Trophoblast cell (in vitro differentiated cells and primary cell): ENCODE results near the gene ZNF586.
A peak's percentile ranks its signal among the peaks of the same experiment; 100 is the strongest.

Source experiments
- DNase-seq, 2 donors: peaks; one replicate each; pipeline ENCODE4 v3.0.0-alpha.2; 2016
- H2AFZ ChIP-seq: 2 replicates; pipeline ENCODE4 v1.6.1; 2013; ENCODE audit warnings: low read length, moderate library complexity, mild to moderate bottlenecking; ENCODE audit not compliant: insufficient read depth, poor library complexity
- H2AK5ac ChIP-seq: 2 replicates; pipeline ENCODE4 v1.6.1; 2013; ENCODE audit warnings: mild to moderate bottlenecking, low read length
- H2BK120ac ChIP-seq: 2 replicates; pipeline ENCODE4 v1.6.1; 2013; ENCODE audit warnings: low read length, mild to moderate bottlenecking, moderate library complexity; ENCODE audit not compliant: insufficient read depth, poor library complexity
- H2BK12ac ChIP-seq: 2 replicates; pipeline ENCODE4 v1.6.1; 2013; ENCODE audit warnings: mild to moderate bottlenecking, low read length, moderate library complexity
- H2BK5ac ChIP-seq: 2 replicates; pipeline ENCODE4 v1.6.1; 2013; ENCODE audit warnings: low read length, low read depth, moderate library complexity, mild to moderate bottlenecking; ENCODE audit not compliant: poor library complexity
- H3K14ac ChIP-seq: 2 replicates; pipeline ENCODE4 v1.6.1; 2013; ENCODE audit warnings: mild to moderate bottlenecking, low read length
- H3K18ac ChIP-seq: 2 replicates; pipeline ENCODE4 v1.6.1; 2013; ENCODE audit warnings: mild to moderate bottlenecking, low read length
- H3K23ac ChIP-seq: 2 replicates; pipeline ENCODE4 v1.6.1; 2013; ENCODE audit warnings: low read length
- H3K27ac ChIP-seq: 2 replicates; pipeline ENCODE4 v1.5.1; 2013; ENCODE audit warnings: low read depth, mild to moderate bottlenecking, inconsistent platforms, low read length, moderate library complexity
- H3K27me3 ChIP-seq: 2 replicates; pipeline ENCODE4 v1.6.1; 2013; ENCODE audit warnings: inconsistent platforms, mild to moderate bottlenecking, low read length, moderate library complexity; ENCODE audit not compliant: insufficient read depth
- H3K36me3 ChIP-seq, 2 experiments: 1 replicate in 1 of 2; 2 replicates in 1 of 2; pipeline ENCODE4 v1.6.1; 2013; ENCODE audit warnings: low read length in 2 of 2, mild to moderate bottlenecking in 2 of 2, moderate library complexity in 1 of 2; ENCODE audit not compliant: insufficient read depth in 2 of 2, control insufficient read depth in 1 of 2
- H3K4ac ChIP-seq: 2 replicates; pipeline ENCODE4 v1.6.1; 2013; ENCODE audit warnings: low read depth, mild to moderate bottlenecking, low read length, moderate library complexity
- H3K4me1 ChIP-seq, 2 experiments: 1 replicate in 1 of 2; 2 replicates in 1 of 2; pipeline ENCODE4 v1.6.1; 2013; ENCODE audit warnings: low read length in 2 of 2, mild to moderate bottlenecking in 2 of 2, moderate library complexity in 1 of 2; ENCODE audit not compliant: insufficient read depth in 2 of 2, control insufficient read depth in 1 of 2
- H3K4me2 ChIP-seq: 2 replicates; pipeline ENCODE4 v1.6.1; 2013; ENCODE audit warnings: inconsistent platforms, mild to moderate bottlenecking, low read length, moderate library complexity
- H3K4me3 ChIP-seq: 2 replicates; pipeline ENCODE4 v1.5.1; 2013; ENCODE audit warnings: mild to moderate bottlenecking, low read depth, low read length, inconsistent platforms
- H3K79me1 ChIP-seq: one replicate; pipeline ENCODE4 v1.6.1; 2013; ENCODE audit warnings: low read length
- H3K79me2 ChIP-seq: 2 replicates; pipeline ENCODE4 v1.6.1; 2013; ENCODE audit warnings: low read length, mild to moderate bottlenecking; ENCODE audit not compliant: control insufficient read depth, insufficient read depth, poor library complexity
- H3K9ac ChIP-seq: 2 replicates; pipeline ENCODE4 v1.6.1; 2013; ENCODE audit warnings: mild to moderate bottlenecking, low read length
- H3K9me3 ChIP-seq: 2 replicates; pipeline ENCODE4 v1.6.1; 2013; ENCODE audit warnings: low read depth, mild to moderate bottlenecking, control low read depth, inconsistent platforms, low read length; ENCODE audit not compliant: insufficient read depth
- H4K12ac ChIP-seq: 2 replicates; pipeline ENCODE4 v1.6.1; 2013; ENCODE audit warnings: low read depth, mild to moderate bottlenecking, low read length, moderate library complexity
- H4K8ac ChIP-seq: 2 replicates; pipeline ENCODE4 v1.6.1; 2013; ENCODE audit warnings: low read depth, mild to moderate bottlenecking, low read length, moderate library complexity
- H4K91ac ChIP-seq: one replicate; pipeline ENCODE4 v1.6.1; 2013; ENCODE audit warnings: low read depth, mild to moderate bottlenecking, low read length, moderate library complexity
- WGBS: extraction: QIAGEN DNeasy Blood & Tissue Kit; methylation state at CpG from one replicate; pipeline ENCODE4 v1.1.7; 2013; ENCODE audit warnings: missing lambda C conversion rate; ENCODE audit not compliant: insufficient read length, insufficient coverage; ENCODE audit errors: extremely low coverage; 5-methylcytosine and 5-hydroxymethylcytosine counted together

The ZNF586 gene

GRCh38 chr19:57779220-57779845 lies 9.9 kb downstream of the ZNF586 start:
- Histone ChIP-seq H3K4me2 (no peak overlapping the region), H2BK120ac (no peak overlapping the region), H3K27ac (no peak overlapping the region), H3K18ac (no peak overlapping the region), H2AK5ac (no peak overlapping the region), H2AFZ (no peak overlapping the region), H3K4me1 (no peaks in the 10 kb centered on the region), H3K23ac (no peak overlapping the region), H3K4me3 (no peak overlapping the region), H3K14ac (no peak overlapping the region), H3K9ac (no peak overlapping the region), H3K9me3 (no peaks in the 10 kb centered on the region), H2BK5ac (no peak overlapping the region), H4K91ac (no peak overlapping the region), H3K27me3 (no peaks in the 10 kb centered on the region), H3K79me1 (no peaks in the 10 kb centered on the region), H3K79me2 (no peaks in the 10 kb centered on the region), H3K4ac (no peak overlapping the region), H3K36me3 (peaks cover 15 to 45% of the 10 kb centered on the region in 2 experiments), H4K8ac (no peak overlapping the region), H2BK12ac (no peak overlapping the region), H4K12ac (no peak overlapping the region)
- no peak for DNase-seq
- WGBS, result no CpG with 5 or more reads among the region's 10 CpGs

GRCh38 chr19:57786286-57786685 lies 16.8 kb downstream of the ZNF586 start:
- Histone ChIP-seq H3K18ac (peak overlapping the region; percentile 2), H3K9me3 (no peaks in the 10 kb centered on the region), H2AK5ac (no peak overlapping the region), H3K4me3 (no peak overlapping the region), H2BK12ac (no peak overlapping the region), H3K27me3 (no peaks in the 10 kb centered on the region), H3K4me2 (no peak overlapping the region), H3K79me2 (no peaks in the 10 kb centered on the region), H2BK5ac (no peak overlapping the region), H3K27ac (no peak overlapping the region), H4K12ac (no peak overlapping the region), H3K4me1 (no peaks in the 10 kb centered on the region), H3K9ac (no peak overlapping the region), H3K79me1 (no peaks in the 10 kb centered on the region), H3K4ac (no peak overlapping the region), H4K8ac (no peak overlapping the region), H4K91ac (no peak overlapping the region), H3K36me3 (peaks cover 12 to 29% of the 10 kb centered on the region in 2 experiments), H3K14ac (no peak overlapping the region), H2AFZ (no peak overlapping the region), H3K23ac (no peak overlapping the region), H2BK120ac (no peak overlapping the region)
- no CpG with 5 or more reads among the region's 38 CpGs for WGBS
- DNase-seq, result no peak

- no peaks in the 10 kb centered on the region for H3K27me3 ChIP-seq
- H3K4ac ChIP-seq, result no peak overlapping the region
- no peak overlapping the region for H3K9ac ChIP-seq
- no peak overlapping the region for H3K18ac ChIP-seq
- H3K4me1 ChIP-seq, result no peaks in the 10 kb centered on the region
- H3K27ac ChIP-seq, result no peak overlapping the region
- H3K36me3 ChIP-seq, result peaks cover 12 to 33% of the 10 kb centered on the region in 2 experiments
- H2BK12ac ChIP-seq, result no peak overlapping the region
- no peak overlapping the region for H3K23ac ChIP-seq
- no peaks in the 10 kb centered on the region for H3K79me2 ChIP-seq
- H2BK120ac ChIP-seq, result no peak overlapping the region
- H4K8ac ChIP-seq, result no peak overlapping the region
- no peak overlapping the region for H2AFZ ChIP-seq
- H3K79me1 ChIP-seq, result no peaks in the 10 kb centered on the region
- DNase-seq, result no peak
- no peak overlapping the region for H2BK5ac ChIP-seq
- no peak overlapping the region for H3K4me2 ChIP-seq
- no peak overlapping the region for H3K14ac ChIP-seq
- no peak overlapping the region for H4K12ac ChIP-seq
- no peak overlapping the region for H2AK5ac ChIP-seq
- H4K91ac ChIP-seq, result no peak overlapping the region
- H3K4me3 ChIP-seq, result no peak overlapping the region
- WGBS, result no CpG with 5 or more reads among the region's 5 CpGs
- no peaks in the 10 kb centered on the region for H3K9me3 ChIP-seq
Measured at GRCh38 chr19:57786906-57787305, 17.4 kb downstream of the ZNF586 start.

DNA sequence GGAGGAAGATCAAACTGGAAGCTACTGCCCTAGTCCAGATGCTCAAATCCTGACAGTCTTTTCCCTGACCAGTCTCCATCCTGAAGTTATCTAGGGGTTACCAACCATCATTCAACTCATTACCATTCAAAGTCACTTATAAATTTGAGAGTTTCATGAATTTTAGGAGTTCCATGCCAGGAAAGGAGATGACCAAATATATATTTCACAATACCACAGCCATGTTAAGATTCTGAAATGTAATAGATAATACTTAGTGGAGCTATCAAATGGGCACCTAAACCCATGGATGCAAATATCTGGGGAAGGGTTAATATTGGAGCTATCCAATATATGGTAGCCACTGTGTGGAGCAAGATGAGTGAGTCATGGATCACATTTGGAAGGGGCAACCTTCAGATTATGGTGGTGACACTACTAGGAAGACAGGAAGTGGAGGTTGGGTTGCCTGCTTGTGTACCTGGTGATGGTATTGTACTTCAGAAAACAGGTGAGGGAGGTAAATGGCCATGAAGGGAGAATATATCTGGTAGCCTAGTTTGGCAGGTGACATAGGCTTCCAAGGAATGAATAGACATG lies 18.7 kb downstream of the ZNF586 start:
- Histone ChIP-seq H2BK5ac (no peak overlapping the region), H4K12ac (no peak overlapping the region), H2BK120ac (no peak overlapping the region), H3K27ac (no peak overlapping the region), H3K23ac (no peak overlapping the region), H3K9me3 (no peaks in the 10 kb centered on the region), H3K27me3 (no peaks in the 10 kb centered on the region), H4K8ac (no peak overlapping the region), H4K91ac (no peak overlapping the region), H2AFZ (no peak overlapping the region), H3K4ac (no peak overlapping the region), H3K36me3 (peaks cover 12 to 34% of the 10 kb centered on the region in 2 experiments), H3K14ac (no peak overlapping the region), H3K79me2 (no peaks in the 10 kb centered on the region), H3K9ac (no peak overlapping the region), H3K4me3 (no peak overlapping the region), H3K4me2 (no peak overlapping the region), H3K79me1 (no peaks in the 10 kb centered on the region), H2AK5ac (no peak overlapping the region), H3K18ac (no peak overlapping the region), H2BK12ac (no peak overlapping the region), H3K4me1 (no peaks in the 10 kb centered on the region)
- no peak for DNase-seq
